Measurements from ENCODE around the gene ASAH2B.

Gene ASAH2B

DNA sequence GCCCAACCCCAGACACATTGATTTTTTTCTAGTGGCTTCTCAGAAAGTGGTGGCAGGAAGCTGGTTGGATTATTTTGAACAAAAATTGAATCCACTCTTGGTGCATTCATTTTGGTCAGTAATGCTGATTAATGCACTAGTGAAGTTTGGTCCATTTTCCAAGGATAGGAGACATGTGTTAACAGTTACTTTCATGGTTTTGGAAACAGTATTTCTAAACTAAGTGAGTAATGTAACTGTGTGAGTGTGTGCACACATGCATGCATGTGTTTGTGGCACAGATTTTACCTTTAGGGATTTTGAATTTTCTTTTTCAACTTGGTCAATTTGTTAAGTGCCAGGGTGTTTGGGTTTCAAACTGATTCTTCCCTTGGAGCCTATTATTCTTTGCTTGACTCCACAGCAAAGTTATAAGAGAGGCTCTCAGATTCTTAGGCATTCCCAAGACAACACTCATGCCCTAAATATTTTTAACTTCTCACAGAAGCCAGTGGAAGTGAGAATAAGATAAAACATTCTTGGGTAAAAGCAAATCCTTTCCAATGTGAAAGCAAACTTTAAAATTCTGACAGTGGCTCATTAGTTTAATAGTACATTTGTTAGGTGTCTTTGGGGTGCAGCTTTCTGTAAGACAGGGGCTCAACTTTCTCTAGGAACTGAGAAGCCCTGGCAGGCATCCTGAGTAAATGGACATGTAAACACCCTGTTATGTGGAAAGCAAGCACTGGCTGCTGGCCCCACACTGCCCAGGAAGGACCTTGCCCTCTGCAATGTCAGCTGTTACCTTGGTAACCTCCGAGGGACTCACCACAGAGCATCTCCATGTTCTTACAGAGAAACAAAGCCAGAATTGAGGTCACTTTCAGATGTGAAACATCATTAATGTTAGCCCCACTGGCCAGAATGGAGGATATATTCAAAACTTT, 68.4 kb downstream of the ASAH2B start:
- Mint-ChIP-seq H3K4me3 (no peak overlapping the region), H3K27ac (no peak overlapping the region), H3K4me1 (no peaks in the 10 kb centered on the region), H3K9me3 (no peaks in the 10 kb centered on the region), H3K36me3 (ENCODE audit: low read depth) (no peaks in the 10 kb centered on the region), H3K27me3 (ENCODE audit: low read depth) (no peaks in the 10 kb centered on the region)
- TF ChIP-seq, protein P1, sequence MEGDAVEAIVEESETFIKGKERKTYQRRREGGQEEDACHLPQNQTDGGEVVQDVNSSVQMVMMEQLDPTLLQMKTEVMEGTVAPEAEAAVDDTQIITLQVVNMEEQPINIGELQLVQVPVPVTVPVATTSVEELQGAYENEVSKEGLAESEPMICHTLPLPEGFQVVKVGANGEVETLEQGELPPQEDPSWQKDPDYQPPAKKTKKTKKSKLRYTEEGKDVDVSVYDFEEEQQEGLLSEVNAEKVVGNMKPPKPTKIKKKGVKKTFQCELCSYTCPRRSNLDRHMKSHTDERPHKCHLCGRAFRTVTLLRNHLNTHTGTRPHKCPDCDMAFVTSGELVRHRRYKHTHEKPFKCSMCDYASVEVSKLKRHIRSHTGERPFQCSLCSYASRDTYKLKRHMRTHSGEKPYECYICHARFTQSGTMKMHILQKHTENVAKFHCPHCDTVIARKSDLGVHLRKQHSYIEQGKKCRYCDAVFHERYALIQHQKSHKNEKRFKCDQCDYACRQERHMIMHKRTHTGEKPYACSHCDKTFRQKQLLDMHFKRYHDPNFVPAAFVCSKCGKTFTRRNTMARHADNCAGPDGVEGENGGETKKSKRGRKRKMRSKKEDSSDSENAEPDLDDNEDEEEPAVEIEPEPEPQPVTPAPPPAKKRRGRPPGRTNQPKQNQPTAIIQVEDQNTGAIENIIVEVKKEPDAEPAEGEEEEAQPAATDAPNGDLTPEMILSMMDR (IDR thresholded peaks at IDR 0.05; ENCODE audit: unreplicated experiment in 3 of 3), result no peak
